Hepatocyte (in vitro differentiated cells): ENCODE measurements around the gene M1AP.

Experiments
- CTCF ChIP-seq: fragments of 200-600 bp; sonication (generic); IDR thresholded peaks from 2 replicates; pipeline ENCODE4 v1.5.1; 2016; ENCODE audit warnings: antibody characterized with exemption, mild to moderate bottlenecking; ENCODE audit not compliant: poor library complexity
- EZH2 ChIP-seq: fragments of 200-600 bp; sonication (generic); IDR thresholded peaks from 2 replicates; pipeline ENCODE4 v1.6.1; 2016; ENCODE audit warnings: antibody characterized with exemption, mild to moderate bottlenecking, borderline replicate concordance
- EZH2phosphoT487 ChIP-seq: fragments of 200-600 bp; sonication (generic); IDR thresholded peaks from one replicate; pipeline ENCODE4 v1.6.1; 2018; ENCODE audit warnings: antibody characterized with exemption, mild to moderate bottlenecking, low read depth, moderate library complexity; ENCODE audit not compliant: unreplicated experiment, severe bottlenecking

DNA sequence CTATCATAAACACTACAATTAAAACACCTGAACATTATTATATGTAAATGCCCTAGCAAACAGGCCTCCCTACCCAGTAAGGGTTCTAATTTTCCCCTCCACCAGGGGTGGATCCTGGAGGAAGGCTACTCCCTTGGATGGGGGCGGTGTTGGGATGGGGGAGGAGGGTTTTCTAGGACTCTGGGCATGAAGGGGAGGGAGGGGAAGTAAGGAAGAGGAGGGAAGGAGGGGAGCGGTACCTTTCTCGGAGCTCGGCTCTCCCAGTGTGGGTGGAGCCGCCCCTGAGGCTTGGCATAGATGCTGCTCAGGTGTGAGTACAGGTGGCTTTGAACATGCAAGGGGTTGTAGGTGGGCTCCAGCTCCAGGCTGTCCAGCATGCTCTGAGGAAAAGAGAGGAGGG, 88.2 kb downstream of the M1AP start:
- TF ChIP-seq EZH2 = no peak
- no peak for TF ChIP-seq CTCF
- no peak for TF ChIP-seq EZH2phosphoT487
